ENCODE measurements around the gene SLC22A7. TPM values are rescaled to one million over a fixed set of nuclear protein-coding genes. Genes with fewer than 3 reads are reported as not detected.

SLC22A7 gene
- total and polyA plus RNA-seq, 8 donors = not detected

DNA sequence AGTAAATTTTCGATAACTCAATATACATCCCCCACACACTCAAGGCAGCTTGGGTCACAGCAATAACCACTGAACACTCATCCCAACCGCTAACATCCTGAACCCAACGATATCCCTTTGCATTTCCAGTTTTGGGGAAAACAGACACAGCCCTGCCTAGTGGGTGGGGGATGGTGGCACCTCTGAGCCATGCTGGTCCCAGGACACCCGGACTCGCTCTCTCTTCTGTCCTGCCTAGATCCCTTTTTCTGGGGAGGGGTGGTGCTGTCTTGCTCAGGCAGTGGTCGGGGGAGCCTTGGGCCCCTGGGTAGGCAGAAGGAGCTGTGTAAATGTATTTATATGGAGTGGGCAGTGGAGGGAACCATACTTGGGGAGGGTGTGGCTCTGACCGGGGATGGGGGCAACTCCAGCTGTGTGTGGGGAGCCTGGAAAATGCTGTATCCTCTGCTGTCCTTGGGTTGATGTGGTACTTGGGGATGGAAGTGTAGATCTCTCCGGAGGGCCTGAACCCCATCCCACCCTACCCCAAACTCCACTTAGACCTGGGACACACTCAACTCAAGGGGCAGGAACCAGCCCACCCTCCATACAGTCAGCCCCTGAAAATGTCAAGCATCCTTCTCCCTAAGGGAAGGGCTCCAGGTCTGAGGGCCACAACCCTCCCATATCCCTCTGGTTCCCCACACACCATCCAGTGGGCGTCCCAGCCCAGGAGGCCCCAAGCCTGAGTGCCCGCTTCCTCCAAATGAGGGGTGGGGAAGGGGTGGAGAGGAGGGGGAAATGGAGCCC is 23.7 kb upstream of the SLC22A7 start:
- 79 to 87% (median 83%) methylated on average over 8 to 10 of the region's 10 CpGs for WGBS, 5 donors
- peak overlapping the region in 2 of 4 donors; percentile 46 to 59 for H3K4me3 ChIP-seq
- DNase-seq = no peak
- no peaks in the 10 kb centered on the region for H3K36me3 ChIP-seq
- peaks cover 0 to 70% (median 19%) of the 10 kb centered on the region in 3 donors for H3K27me3 ChIP-seq
- H3K9me3 ChIP-seq = no peaks in the 10 kb centered on the region
- H3K4me1 ChIP-seq = peaks cover 24 to 38% (median 30%) of the 10 kb centered on the region in 4 donors
- TF ChIP-seq EP300 (IDR thresholded peaks at IDR 0.05) (no peak), POLR2AphosphoS5 (IDR thresholded peaks at IDR 0.05) (no peak)
- H3K27ac ChIP-seq = peak overlapping the region in 1 of 5 donors; percentile 39
- intact Hi-C loops (cut with DNase I; ENCODE audit: low total_unique reads) = loop anchor here (10.0 kb wide), 1 partner anchor 60 kb away; no protein-coding TSS in a partner anchor

GRCh38 chr6:43274916-43275597 is 23.0 kb upstream of the SLC22A7 start:
- peak overlapping the region in 1 of 5 donors; percentile 39 for H3K27ac ChIP-seq
- TF ChIP-seq POLR2A (IDR thresholded peaks at IDR 0.05) = no peak
- no peak for TF ChIP-seq POLR2AphosphoS5 (IDR thresholded peaks at IDR 0.05)
- TF ChIP-seq EP300 (IDR thresholded peaks at IDR 0.05) = no peak
- TF ChIP-seq, protein P1, sequence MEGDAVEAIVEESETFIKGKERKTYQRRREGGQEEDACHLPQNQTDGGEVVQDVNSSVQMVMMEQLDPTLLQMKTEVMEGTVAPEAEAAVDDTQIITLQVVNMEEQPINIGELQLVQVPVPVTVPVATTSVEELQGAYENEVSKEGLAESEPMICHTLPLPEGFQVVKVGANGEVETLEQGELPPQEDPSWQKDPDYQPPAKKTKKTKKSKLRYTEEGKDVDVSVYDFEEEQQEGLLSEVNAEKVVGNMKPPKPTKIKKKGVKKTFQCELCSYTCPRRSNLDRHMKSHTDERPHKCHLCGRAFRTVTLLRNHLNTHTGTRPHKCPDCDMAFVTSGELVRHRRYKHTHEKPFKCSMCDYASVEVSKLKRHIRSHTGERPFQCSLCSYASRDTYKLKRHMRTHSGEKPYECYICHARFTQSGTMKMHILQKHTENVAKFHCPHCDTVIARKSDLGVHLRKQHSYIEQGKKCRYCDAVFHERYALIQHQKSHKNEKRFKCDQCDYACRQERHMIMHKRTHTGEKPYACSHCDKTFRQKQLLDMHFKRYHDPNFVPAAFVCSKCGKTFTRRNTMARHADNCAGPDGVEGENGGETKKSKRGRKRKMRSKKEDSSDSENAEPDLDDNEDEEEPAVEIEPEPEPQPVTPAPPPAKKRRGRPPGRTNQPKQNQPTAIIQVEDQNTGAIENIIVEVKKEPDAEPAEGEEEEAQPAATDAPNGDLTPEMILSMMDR (IDR thresholded peaks at IDR 0.05) = no peak

DNA sequence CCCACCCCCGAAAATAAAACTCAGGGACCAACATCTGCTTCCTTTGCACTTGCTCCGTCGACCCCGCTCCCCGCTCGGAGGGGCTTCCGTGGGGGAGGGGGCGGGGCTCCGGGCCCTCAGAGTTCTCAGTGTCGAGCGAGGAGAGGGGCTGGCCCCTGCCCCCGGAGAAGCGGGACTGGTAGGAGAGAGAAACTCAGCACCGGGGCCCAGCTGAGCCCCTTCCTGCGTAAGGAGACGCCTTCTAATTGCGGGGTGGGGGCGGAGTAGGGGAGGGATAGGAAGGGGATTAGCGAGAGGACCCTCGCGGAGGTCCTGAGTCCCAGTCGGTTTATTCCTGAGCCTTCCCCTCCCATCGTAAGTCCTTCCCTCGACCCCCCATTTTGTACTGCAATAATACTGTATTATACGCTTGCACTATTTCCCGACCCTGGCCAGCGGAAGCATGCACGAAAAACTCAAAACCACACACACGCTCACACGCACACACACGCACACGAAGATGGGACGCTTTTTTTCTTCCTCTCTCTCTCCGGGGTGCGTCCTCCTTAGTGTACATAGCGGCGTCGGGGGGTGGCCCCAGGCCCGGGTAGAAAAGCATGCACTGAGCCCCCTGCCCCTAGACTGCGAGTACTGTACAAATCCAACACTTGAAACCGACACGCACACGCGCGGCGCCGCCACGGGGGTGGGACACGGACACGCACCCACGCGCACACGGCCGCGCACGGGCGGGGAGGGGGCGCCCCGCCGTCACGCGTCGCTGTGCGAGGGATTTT is 22.1 kb upstream of the SLC22A7 start:
- peaks cover 16 to 29% (median 20%) of the 10 kb centered on the region in 4 donors for H3K4me1 ChIP-seq
- intact Hi-C loops (cut with DNase I; ENCODE audit: low total_unique reads) = loop anchor here (10.0 kb wide), 1 partner anchor 59 kb away; no protein-coding TSS in a partner anchor
- no peaks in the 10 kb centered on the region for H3K9me3 ChIP-seq
- TF ChIP-seq EP300 (IDR thresholded peaks at IDR 0.05) = no peak
- TF ChIP-seq POLR2A (IDR thresholded peaks at IDR 0.05) = no peak
- TF ChIP-seq, protein P1 (IDR thresholded peaks at IDR 0.05) = no peak
- TF ChIP-seq POLR2AphosphoS5 (IDR thresholded peaks at IDR 0.05) = no peak
- H3K4me3 ChIP-seq = peak overlapping the region; percentile 46 to 59 (median 47)
- no peak overlapping the region for H3K27ac ChIP-seq
- WGBS, 5 donors = 25 to 43% (median 35%) methylated on average over 63 to 64 of the region's 64 CpGs
- DNase-seq = peak in 1 of 2 donors; percentile 63
- H3K27me3 ChIP-seq = peaks cover 0 to 56% (median 15%) of the 10 kb centered on the region in 3 donors
- H3K36me3 ChIP-seq = no peaks in the 10 kb centered on the region

More at GRCh38 chr6:43274916-43275597, 23.0 kb upstream of the SLC22A7 start:
- 5 to 10% (median 8%) methylated on average over 34 to 65 of the region's 65 CpGs for WGBS, 5 donors
- peak; percentile 55 to 85 for DNase-seq
- Histone ChIP-seq H3K27me3 (peaks cover 0 to 62% (median 15%) of the 10 kb centered on the region in 3 donors), H3K36me3 (no peaks in the 10 kb centered on the region), H3K4me3 (peak overlapping the region; percentile 46 to 59 (median 47)), H3K9me3 (no peaks in the 10 kb centered on the region), H3K4me1 (peaks cover 16 to 31% (median 23%) of the 10 kb centered on the region in 4 donors)
- intact Hi-C loops (cut with DNase I; ENCODE audit: low total_unique reads) = loop anchor here (10.0 kb wide), 1 partner anchor 60 kb away; no protein-coding TSS in a partner anchor

GRCh38 chr6:43276577-43277305 is 21.3 kb upstream of the SLC22A7 start:
- H3K4me3 ChIP-seq = peak overlapping the region in 2 of 4 donors; percentile 47 to 59
- peaks cover 16 to 29% (median 20%) of the 10 kb centered on the region in 4 donors for H3K4me1 ChIP-seq
- peaks cover 0 to 56% (median 15%) of the 10 kb centered on the region in 3 donors for H3K27me3 ChIP-seq
- H3K36me3 ChIP-seq = no peaks in the 10 kb centered on the region
- TF ChIP-seq, protein P1 (IDR thresholded peaks at IDR 0.05) = no peak
- TF ChIP-seq EP300 (IDR thresholded peaks at IDR 0.05) = no peak
- intact Hi-C loops (cut with DNase I; ENCODE audit: low total_unique reads) = loop anchor here (10.0 kb wide), 1 partner anchor 58 kb away; no protein-coding TSS in a partner anchor
- H3K9me3 ChIP-seq = no peaks in the 10 kb centered on the region
- no peak overlapping the region for H3K27ac ChIP-seq
- peak in 1 of 2 donors; percentile 68 for DNase-seq
- WGBS, 5 donors = 72 to 83% (median 75%) methylated on average over 9 to 11 of the region's 11 CpGs
